HG03558 (cell line): Measurements from ENCODE around the gene AMDHD2.
"Not testable (repeated sequence)": the region's sequence is repeated elsewhere in the genome, so short reads cannot be mapped to it uniquely, and the experiment has no call there.

Source experiments
- ATAC-seq: cut with Tn5 transposase; IDR thresholded peaks from one replicate; pipeline ENCODE4 v1.9.1; 2021; ENCODE audit warnings: moderate number of reproducible peaks; ENCODE audit not compliant: unreplicated experiment; ENCODE audit errors: extremely low read depth

Gene AMDHD2, protein sequence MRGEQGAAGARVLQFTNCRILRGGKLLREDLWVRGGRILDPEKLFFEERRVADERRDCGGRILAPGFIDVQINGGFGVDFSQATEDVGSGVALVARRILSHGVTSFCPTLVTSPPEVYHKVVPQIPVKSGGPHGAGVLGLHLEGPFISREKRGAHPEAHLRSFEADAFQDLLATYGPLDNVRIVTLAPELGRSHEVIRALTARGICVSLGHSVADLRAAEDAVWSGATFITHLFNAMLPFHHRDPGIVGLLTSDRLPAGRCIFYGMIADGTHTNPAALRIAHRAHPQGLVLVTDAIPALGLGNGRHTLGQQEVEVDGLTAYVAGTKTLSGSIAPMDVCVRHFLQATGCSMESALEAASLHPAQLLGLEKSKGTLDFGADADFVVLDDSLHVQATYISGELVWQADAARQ

DNA sequence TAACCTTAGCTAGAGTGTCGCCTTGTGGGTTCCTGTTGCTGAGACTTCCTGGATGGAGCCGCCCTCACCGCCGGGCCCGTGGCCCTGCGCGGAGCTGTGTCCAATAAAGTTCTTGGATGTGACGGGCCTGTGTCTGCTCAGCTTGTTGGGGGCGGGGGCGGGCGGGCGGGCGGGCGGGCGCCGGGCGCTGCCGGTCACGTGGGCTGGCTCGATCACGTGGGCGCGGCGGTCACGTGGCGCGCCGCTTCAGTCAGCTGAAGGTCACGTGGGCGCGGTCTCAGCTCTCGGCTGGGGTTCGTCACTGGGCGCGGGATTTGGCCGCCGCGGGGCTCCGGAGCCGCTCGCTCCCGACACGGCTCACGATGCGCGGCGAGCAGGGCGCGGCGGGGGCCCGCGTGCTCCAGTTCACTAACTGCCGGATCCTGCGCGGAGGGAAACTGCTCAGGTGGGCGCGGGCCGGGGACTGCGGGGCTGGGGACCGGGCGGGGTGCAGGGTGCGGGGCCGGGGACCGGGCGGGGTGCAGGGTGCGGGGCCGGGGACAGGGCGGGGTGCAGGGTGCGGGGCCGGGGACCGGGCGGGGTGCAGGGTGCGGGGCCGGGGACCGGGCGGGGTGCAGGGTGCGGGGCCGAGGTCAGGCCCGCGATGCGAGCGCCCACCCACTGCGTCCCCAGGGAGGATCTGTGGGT, at the start of gene AMDHD2:
Gene AMDHD2, plus strand, starts transcription at position 275 of the 687 bp plus-strand sequence. Its CDS starts 88 bp downstream, at position 363.
- no peak for ATAC-seq

DNA sequence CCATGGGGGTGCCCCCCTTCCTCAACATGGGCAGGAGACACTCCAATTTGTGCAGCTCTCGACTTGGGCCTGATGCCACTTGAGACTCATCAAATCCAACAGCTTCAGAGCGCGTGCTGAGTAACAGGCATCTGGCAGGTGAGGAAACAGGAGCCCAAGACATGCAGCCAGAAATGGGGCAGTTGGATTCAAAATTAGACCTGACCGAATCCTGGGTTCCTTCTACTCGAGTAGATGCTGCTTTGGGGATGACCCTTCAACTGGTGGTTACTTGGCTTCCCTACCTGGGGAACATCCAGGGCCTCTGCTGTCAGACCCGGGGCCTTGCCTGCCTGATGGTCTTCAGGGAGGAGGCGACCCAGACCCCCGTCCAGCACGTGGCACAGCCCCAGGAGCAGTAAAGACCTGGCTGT, 49.6 kb upstream of the AMDHD2 start:
- no peak for ATAC-seq

DNA sequence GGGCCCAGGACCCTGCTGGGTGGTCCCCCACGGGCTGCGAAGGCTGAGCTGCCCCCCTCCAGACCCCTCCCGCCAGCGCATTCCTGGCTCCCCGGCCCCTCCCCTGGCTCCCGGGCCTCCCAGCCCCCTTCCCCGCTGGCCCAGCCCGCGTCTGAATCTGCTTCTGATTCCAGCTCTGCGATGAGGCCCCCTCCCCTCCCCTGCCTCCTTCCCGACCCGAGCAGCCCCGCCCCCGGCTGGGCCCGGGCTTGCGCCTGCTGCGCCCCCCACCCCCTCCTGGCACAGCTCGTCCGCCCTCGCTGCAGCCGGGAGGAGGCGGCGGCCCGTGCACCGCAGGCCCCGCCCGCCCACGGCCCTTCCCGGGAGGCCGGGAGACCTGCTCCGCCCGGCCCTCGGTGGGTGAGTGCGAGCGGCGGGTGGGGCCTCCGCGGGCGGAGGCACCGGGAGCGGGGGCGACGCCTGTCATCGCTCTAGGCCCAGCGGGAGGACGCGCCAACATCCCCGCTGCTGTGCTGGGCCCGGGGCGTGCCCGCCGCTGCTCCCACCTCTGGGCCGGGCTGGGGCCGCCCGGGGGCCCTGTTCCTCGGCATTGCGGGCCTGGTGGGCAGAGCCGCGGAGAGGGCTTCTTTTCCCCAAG, 49.0 kb upstream of the AMDHD2 start, which contains the start of gene NTN3:
Gene NTN3, plus strand, starts transcription at position 282 of the 637 bp plus-strand sequence. CDS start 405 bp downstream, outside the sequence.
- ATAC-seq = no peak

- no peak for ATAC-seq
Observed at GRCh38 chr16:2471653-2472487, 48.3 kb upstream of the AMDHD2 start.

- no peak for ATAC-seq
Observed at GRCh38 chr16:2472488-2472864, 47.7 kb upstream of the AMDHD2 start.

DNA sequence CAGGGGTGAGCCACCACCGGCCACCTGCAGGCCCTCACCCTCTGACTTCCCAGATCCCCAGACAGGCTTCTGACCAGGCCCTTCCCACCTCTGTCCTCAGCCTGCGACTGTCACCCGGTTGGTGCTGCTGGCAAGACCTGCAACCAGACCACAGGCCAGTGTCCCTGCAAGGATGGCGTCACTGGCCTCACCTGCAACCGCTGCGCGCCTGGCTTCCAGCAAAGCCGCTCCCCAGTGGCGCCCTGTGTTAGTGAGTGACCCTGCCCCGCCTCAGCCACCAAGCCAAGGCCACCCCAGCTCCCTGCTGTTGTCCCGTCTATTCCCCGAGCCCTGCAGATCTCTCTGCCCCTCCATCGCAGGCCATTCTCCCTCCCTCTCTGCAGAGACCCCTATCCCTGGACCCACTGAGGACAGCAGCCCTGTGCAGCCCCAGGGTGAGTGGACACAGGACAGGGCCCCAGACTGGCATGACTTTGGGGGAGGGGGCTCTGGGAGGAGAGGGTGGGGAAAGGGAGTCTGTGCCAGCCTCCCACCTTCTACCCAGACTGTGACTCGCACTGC, 47.2 kb upstream of the AMDHD2 start:
- ATAC-seq = no peak

DNA sequence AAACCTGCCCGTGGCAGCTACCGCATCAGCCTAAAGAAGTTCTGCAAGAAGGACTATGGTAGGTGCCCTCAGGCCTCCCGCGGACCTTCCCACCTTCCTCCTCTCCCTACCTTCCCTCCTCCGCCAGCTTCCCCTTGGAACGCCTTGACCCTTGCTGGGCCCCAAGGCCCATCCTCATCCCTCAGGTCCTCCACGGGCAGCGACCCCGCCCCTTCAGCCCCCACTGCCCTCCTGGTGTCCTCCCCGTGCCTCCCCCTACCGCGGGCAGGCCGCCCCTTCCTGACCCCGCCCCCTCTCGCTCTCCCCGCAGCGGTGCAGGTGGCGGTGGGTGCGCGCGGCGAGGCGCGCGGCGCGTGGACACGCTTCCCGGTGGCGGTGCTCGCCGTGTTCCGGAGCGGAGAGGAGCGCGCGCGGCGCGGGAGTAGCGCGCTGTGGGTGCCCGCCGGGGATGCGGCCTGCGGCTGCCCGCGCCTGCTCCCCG, 46.7 kb upstream of the AMDHD2 start:
- no peak for ATAC-seq

GRCh38 chr16:2473999-2474876, 45.9 kb upstream of the AMDHD2 start:
- no peak for ATAC-seq

DNA sequence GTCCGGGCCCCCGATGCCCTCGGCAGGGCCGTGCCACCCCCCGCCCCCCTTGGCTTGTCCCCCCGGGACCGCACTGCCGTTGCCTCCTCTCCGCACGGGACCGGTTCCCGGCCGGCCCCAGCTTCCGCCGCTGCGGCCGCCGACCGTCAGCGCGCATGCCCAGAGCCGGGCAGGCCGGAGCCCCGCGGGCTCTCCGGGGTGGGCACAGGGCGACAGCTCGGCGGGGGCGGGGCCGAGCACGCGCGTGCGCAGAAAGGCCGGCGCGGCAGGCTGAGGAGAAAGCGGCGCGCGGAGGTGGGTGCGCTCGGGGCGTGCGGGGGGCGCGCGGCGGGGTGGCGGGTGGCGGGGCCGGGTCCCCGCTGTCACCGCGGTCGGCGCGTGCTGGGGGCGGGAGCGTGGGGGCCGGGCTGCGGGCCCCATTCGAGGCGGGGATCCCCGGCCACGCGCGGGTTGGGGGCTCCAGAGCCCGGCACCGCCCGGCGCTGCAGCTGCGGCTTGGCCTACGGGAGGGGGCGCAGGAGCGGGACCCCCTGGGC, 45.2 kb upstream of the AMDHD2 start, which contains the start of gene TBC1D24:
Gene TBC1D24, plus strand, starts transcription at position 251 of the 536 bp plus-strand sequence. CDS start 21,022 bp downstream, outside the sequence.
- no peak for ATAC-seq

DNA sequence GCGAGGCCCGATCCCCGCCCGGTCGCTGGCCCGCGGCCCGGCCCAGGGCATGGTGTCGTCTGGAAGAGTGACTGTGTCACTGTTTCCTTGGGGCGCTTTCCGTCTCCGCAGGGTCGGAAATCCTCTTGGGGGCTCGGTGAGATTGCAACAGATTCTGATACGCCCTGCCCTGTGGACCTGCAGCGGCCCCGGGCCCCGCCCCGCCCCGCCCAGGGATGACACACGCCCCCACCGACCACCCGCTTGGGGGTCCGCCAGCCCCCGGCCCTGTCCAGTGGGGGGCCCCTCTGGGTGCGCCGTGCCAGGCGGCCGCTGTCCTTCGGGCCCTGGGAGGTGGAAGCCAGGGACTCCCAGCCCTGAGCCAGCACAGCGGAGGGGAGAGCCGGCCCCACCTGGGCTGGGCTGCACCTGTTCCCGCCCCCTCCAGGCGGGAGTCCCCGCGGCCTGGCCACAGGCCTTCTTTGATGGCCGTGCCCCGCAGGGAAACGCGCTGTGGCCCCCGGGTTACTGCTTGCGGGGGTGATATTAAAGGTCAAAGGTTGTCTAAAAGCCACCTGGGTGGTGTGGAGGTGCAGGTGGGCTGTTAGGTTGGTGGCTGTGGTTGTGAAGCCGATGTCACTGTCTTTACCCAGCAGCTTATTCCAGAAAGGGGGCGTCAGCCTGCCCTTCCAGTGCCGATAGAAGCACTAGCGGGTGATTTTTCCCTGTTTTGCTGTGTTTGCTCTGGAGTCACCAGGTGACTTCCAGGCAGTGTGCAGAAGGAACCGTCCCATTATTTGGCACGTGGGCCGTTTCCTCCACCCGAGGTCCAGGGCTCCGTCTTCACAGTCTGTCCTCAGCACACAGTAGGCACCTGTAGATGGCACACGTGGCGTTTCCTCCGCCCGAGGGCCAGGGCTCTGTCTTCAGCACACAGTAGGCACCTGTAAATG, 44.5 kb upstream of the AMDHD2 start:
- no peak for ATAC-seq

DNA sequence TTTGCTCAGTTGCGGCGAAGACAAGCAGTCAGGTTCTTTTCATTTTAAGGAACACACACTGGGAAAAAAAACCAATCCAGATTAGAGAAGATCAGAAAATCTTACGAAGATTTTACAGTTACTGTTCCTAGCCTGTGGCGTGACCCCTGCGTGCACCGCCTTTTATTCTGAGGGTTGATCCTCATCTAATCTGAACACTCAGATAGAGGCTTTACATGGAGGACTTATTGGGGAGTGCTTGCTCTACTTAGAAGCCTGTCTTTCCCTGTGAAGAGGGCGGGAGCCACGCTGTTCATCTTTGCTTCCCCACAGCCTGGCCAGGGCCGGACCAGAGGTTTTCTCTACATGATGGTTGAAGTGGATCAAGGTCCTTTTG, 43.8 kb upstream of the AMDHD2 start:
- ATAC-seq = no peak

DNA sequence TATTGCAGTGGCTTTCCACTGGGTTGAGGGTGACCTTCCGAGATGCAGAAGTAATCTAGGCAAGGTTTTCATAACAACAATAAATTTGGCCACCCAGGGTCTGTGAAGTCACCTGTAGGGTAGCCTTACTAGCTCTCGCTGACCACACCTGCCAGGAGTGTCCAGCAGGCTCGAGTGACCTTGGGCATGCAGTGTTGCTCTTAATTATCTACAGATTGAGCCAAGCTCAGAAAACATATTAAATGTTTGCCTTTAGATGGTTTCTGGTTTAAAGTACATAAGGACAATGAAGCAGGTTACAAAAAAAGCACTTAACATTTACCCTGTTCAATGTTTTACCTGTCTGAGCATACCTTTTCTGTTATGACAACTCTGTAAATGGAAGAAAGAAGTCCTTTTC, 43.4 kb upstream of the AMDHD2 start:
- no peak for ATAC-seq

GRCh38 chr16:2477327-2477726, 42.8 kb upstream of the AMDHD2 start:
- no peak for ATAC-seq

GRCh38 chr16:2478279-2478678, 41.9 kb upstream of the AMDHD2 start:
- ATAC-seq = no peak

DNA sequence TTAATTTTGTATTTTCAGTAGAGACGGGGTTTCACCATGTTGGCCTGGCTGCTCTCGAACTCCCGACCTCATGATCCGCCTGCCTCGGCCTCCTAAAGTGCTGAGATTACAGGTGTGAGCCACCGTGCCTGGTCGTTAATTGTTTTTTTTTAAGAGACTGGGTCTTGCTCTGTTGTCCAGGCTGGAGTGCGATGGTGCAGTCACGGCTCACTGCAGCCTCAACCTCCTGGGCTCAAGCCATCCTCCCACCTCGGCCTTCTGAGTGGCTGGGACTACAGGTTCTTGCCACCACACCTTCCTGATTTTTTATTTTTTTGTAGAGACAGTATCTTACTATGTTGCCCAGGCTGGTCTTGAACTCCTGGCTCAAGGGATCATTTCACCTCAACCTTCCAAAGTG, 40.2 kb upstream of the AMDHD2 start:
- ATAC-seq = not testable (repeated sequence)

DNA sequence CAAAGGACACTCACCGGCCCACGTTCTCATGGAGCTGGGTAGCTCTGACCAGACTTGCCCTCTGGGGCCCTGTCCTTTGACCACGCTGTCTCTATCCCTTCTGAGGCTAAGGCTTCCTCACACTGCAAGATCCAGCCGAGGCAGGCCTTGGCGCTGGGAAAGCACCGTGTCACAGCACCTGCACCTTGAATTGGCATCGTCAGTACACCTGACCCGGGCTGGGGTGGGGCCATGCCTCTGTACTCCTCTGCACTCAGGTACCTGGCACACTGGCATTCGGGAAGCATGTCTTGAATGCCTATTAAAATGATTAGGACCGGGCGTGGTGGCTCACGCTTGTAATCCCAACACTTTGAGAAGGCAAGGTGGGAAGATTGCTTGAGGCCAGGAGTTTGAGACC, 39.2 kb upstream of the AMDHD2 start:
- no peak for ATAC-seq

DNA sequence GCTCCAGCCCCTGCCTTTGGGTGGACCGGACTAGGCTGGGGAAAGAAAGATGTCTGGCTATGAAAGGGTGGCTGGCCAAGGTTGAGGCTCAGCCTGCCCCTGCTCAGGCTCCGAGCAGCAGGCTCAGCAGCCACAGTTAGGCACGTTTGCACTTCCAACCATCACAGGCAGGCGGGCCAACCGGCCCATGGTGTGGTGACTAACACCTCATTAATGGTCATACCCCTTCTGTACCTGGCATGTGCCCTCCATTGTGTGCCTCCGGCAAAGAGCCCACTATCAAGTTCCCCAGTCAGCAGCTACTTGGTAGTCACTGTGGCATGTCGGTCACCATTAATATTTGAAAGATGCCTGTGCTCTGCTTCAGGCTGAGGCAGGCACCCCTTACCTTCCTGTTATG, 38.5 kb upstream of the AMDHD2 start:
- ATAC-seq = no peak
